Measurements from ENCODE around the gene S100PBP. TPM values are rescaled to one million over a fixed set of nuclear protein-coding genes. Genes with fewer than 3 reads are reported as not detected.

The S100PBP gene
- total RNA-seq, 6 donors from 2014 or later: 20.8 to 85.9 (median 34.9) TPM

GRCh38 chr1:32881871-32882850 lies 64.7 kb downstream of the S100PBP start:
- H3K4me1 ChIP-seq: peaks cover 6 to 22% (median 10%) of the 10 kb centered on the region in 4 donors
- DNase-seq (no peak), ATAC-seq (ENCODE audit: low FRiP score in 2 of 2) (no peak)
- TF ChIP-seq POLR2A (IDR thresholded peaks at IDR 0.05) (no peak), CTCF (IDR thresholded peaks at IDR 0.05) (no peak), EP300 (IDR thresholded peaks at IDR 0.05) (no peak), POLR2AphosphoS5 (IDR thresholded peaks at IDR 0.05) (no peak)
- no peaks in the 10 kb centered on the region for H3K36me3 ChIP-seq
- no peak overlapping the region for H3K4me3 ChIP-seq
- no peaks in the 10 kb centered on the region for H3K9me3 ChIP-seq
- no peak overlapping the region for H3K27ac ChIP-seq
- H3K27me3 ChIP-seq: peaks cover 0 to 27% (median 18%) of the 10 kb centered on the region in 4 donors
- WGBS, 2 donors: 30% methylated on average over 16 to 19 of the region's 22 CpGs

- H3K4me1 ChIP-seq: peaks cover 6 to 22% (median 10%) of the 10 kb centered on the region in 4 donors
- no peaks in the 10 kb centered on the region for H3K9me3 ChIP-seq
- no peak for TF ChIP-seq EP300 (IDR thresholded peaks at IDR 0.05)
- no peak for TF ChIP-seq CTCF (IDR thresholded peaks at IDR 0.05)
- TF ChIP-seq POLR2AphosphoS5 (IDR thresholded peaks at IDR 0.05): no peak
- TF ChIP-seq POLR2A (IDR thresholded peaks at IDR 0.05): no peak
- no peaks in the 10 kb centered on the region for H3K36me3 ChIP-seq
- ATAC-seq (ENCODE audit: low FRiP score in 2 of 2): no peak
- WGBS, 2 donors: 76 to 85% methylated on average over 7 of the region's 7 CpGs
- no peak for DNase-seq
- H3K27ac ChIP-seq: no peak overlapping the region
- H3K27me3 ChIP-seq: peaks cover 0 to 37% (median 21%) of the 10 kb centered on the region in 4 donors
- H3K4me3 ChIP-seq: no peak overlapping the region
Observed at GRCh38 chr1:32883338-32884031, 66.0 kb downstream of the S100PBP start.

GRCh38 chr1:32884032-32884372 lies 66.5 kb downstream of the S100PBP start:
- Histone ChIP-seq H3K9me3 (no peaks in the 10 kb centered on the region), H3K36me3 (no peaks in the 10 kb centered on the region), H3K27me3 (peaks cover 0 to 37% (median 21%) of the 10 kb centered on the region in 4 donors), H3K4me3 (no peak overlapping the region), H3K4me1 (peaks cover 6 to 22% (median 10%) of the 10 kb centered on the region in 4 donors), H3K27ac (no peak overlapping the region)
- DNase-seq (no peak), ATAC-seq (ENCODE audit: low FRiP score in 2 of 2) (no peak)
- WGBS, 2 donors: 25 to 76% methylated on average over 2 to 4 of the region's 4 CpGs
- no peak for TF ChIP-seq POLR2A (IDR thresholded peaks at IDR 0.05)
- TF ChIP-seq POLR2AphosphoS5 (IDR thresholded peaks at IDR 0.05): no peak
- no peak for TF ChIP-seq EP300 (IDR thresholded peaks at IDR 0.05)
- TF ChIP-seq CTCF (IDR thresholded peaks at IDR 0.05): no peak

- DNase-seq (no peak), ATAC-seq (ENCODE audit: low FRiP score in 2 of 2) (no peak)
- WGBS, 2 donors: 48 to 51% methylated on average over 5 to 12 of the region's 12 CpGs
- Histone ChIP-seq H3K4me1 (peaks cover 6 to 22% (median 10%) of the 10 kb centered on the region in 4 donors), H3K36me3 (no peaks in the 10 kb centered on the region), H3K9me3 (no peaks in the 10 kb centered on the region), H3K4me3 (no peak overlapping the region), H3K27ac (no peak overlapping the region), H3K27me3 (peaks cover 0 to 37% (median 21%) of the 10 kb centered on the region in 4 donors)
- TF ChIP-seq CTCF (IDR thresholded peaks at IDR 0.05): no peak
- TF ChIP-seq POLR2A (IDR thresholded peaks at IDR 0.05): no peak
- no peak for TF ChIP-seq POLR2AphosphoS5 (IDR thresholded peaks at IDR 0.05)
- TF ChIP-seq EP300 (IDR thresholded peaks at IDR 0.05): no peak
Observed at GRCh38 chr1:32884726-32885125, 67.3 kb downstream of the S100PBP start.
